Loucy (cell line): ENCODE measurements around the gene NRG2.

Experiments used
- EZH2phosphoT487 ChIP-seq: fragments of 200-600 bp; IDR thresholded peaks from 2 replicates; pipeline ENCODE4 v1.6.1; 2018; ENCODE audit warnings: antibody characterized with exemption, mild to moderate bottlenecking, moderate library complexity, borderline replicate concordance
- TF ChIP-seq, protein P1 (sequence below): fragments of 200-600 bp; sonication (generic); conservative IDR thresholded peaks from 2 replicates; pipeline ENCODE4 v1.5.1; 2014; ENCODE audit warnings: mild to moderate bottlenecking, antibody characterized with exemption, low read length

DNA sequence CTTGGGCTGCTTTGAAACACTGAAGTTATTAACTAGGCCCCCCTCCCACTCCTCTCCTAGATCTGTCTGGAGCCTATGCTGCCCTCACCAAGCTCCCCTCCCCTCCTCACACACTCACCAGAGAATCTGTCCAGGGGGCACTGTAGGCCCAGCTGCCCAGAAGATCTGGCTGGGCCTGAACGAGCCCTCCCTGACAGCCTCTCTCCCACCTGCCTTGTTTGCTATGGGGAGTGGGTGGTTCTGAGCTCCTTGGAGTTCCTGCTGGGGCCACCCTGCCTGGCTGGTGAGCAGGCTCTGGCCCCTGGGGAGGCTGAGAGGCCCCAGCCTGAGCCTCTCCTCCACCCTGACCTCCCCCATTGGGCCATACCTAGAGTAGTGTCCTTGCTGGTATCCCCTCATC lies 172.4 kb downstream of the NRG2 start:
- TF ChIP-seq, protein P1, sequence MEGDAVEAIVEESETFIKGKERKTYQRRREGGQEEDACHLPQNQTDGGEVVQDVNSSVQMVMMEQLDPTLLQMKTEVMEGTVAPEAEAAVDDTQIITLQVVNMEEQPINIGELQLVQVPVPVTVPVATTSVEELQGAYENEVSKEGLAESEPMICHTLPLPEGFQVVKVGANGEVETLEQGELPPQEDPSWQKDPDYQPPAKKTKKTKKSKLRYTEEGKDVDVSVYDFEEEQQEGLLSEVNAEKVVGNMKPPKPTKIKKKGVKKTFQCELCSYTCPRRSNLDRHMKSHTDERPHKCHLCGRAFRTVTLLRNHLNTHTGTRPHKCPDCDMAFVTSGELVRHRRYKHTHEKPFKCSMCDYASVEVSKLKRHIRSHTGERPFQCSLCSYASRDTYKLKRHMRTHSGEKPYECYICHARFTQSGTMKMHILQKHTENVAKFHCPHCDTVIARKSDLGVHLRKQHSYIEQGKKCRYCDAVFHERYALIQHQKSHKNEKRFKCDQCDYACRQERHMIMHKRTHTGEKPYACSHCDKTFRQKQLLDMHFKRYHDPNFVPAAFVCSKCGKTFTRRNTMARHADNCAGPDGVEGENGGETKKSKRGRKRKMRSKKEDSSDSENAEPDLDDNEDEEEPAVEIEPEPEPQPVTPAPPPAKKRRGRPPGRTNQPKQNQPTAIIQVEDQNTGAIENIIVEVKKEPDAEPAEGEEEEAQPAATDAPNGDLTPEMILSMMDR: no peak
- TF ChIP-seq EZH2phosphoT487: no peak
